HG02798 (cell line): ENCODE measurements around the gene RGS13.
A peak's percentile ranks its signal among the peaks of the same experiment; 100 is the strongest.

Experiments
- ATAC-seq: cut with Tn5 transposase; IDR thresholded peaks from one replicate; pipeline ENCODE4 v1.9.1; 2021; ENCODE audit warnings: mild to moderate bottlenecking; ENCODE audit not compliant: unreplicated experiment, poor library complexity

Gene RGS13, protein sequence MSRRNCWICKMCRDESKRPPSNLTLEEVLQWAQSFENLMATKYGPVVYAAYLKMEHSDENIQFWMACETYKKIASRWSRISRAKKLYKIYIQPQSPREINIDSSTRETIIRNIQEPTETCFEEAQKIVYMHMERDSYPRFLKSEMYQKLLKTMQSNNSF

DNA sequence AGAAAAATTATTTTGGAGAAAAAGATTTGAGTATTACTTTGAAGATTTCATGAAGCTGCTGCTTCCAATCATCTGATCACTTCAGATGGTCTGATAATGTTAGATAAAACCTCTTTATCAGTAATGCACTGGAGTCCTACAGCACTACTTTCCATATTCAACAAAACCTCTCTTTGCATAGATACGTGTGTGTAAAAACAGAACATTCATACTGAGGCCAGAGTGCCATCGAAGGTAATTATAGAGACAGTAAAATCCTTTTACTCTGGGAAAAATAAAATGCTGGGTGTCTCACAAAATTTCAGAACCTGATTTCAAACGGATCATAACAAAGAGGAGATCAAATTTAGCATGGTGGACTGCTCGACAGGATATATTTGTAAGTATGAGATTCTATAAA lies at the start of gene RGS13:
TSS of gene RGS13 (plus strand) at position 209 of the 400 bp plus-strand sequence. CDS start 8,188 bp downstream, outside the sequence.
- peak; percentile 25 for ATAC-seq

DNA sequence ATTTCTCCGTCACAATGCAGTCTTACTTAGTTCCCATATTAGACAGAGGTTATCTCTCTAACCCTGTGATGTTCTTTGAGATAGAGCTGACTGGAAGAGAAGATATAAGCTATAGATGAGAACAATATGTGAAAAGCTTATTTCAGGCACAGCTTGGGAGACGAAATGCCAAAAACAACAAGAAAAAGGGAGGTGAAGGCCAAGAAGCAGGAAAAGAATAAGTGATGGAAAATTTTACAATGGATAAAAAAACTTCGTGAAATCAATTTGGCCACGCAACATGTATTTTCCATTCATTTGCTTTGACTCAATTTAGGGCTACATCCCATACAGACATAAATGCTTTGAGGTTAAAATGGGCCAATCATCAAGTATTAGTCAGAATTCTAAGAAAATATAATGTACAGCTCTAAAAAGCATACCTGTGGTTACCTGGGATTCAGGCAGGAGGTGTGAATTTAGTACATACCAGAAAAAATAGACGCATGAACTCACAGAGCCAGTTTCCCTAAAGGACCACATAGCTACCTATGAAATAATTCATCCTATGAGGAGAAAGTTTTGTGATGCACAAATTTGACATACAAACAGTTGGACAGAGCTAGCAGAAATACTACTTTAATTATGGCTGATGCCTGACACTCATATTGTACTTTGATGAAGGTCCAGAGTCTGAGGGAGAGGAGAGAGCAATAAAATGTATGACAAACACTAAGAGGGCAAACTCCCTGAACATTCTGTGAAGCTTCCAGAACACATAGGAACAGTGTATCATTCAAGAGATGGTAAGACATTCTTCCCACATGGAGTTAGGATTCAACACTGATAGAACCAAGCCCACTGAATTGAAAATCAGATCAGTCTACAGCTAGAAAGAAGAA lies 48.3 kb upstream of the RGS13 start:
- ATAC-seq, result no peak

DNA sequence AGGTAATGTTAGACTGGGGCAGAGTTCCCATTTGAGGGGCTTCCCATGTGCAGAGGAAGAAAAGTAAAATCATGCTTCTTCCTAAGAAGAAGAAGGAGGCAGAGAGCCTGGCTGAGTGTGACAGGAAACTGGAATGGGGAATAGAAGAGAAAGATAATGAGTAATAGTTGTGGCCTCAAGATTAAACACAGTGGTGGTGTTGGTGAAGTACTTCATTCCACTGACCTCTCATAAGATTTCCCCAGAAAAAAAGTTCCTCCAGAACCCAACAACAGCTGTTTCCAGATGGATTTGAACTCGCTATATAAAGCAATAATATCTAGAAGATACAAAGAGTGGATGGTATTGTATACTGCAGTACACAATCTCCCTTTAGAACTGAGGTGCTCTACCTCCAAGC lies 47.4 kb upstream of the RGS13 start:
- no peak for ATAC-seq

- no peak for ATAC-seq
These were observed 46.1 kb upstream of the RGS13 start for GRCh38 chr1:192589813-192590212.

DNA sequence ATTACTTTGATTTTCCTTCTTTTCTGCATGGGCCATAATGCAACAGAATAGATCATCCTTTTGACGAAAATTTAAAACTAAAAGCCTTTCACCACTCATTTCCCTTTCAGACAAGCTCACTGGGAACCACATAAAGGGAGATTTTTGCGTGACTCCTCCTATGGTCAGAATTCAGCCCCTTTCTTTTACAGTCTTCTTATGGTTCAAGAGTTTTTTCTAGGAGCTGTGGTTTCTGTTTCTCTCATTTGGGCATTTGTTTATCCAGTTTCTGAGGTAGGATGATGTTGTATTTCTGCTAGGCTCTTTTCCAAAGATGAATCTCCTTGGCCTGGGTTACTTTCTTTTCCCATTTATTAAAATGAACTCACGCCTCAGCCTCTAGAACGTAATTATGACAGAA lies 43.4 kb upstream of the RGS13 start:
- no peak for ATAC-seq

DNA sequence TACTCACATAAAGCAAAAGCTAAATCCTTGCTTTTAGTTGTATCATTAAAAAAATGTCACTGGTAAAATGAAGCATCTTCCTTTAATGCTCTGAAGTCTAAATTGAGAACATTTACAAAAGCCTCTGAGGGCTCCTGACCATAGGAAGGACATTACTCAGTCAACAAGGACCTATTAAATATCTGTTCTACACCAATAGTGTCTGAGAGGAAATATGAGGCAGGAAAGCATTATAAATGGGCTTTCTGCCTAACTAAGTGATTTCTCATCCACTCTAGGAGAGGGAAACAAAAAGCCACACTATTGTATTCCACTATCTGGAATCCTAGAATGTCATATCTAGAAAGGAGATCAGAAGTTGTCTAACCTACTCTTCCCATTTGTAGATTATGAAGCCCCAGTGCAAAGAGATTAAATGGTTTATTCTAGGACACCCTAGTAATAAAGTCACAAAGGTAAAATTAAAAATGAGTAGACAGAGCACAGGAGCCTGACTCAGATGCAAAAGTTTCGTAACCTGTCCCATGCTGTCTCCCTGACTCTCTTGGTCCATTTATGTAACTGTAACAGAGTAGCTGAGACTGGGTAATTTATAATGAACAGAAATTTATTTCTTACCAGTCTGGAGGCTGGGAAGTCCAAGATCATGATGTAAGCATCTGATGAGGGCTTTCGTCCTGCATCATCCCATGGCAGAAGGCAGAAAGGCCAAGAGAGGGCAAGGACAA lies 42.8 kb upstream of the RGS13 start:
- no peak for ATAC-seq

- ATAC-seq, result no peak
These were observed 40.6 kb upstream of the RGS13 start for GRCh38 chr1:192595299-192595698.

DNA sequence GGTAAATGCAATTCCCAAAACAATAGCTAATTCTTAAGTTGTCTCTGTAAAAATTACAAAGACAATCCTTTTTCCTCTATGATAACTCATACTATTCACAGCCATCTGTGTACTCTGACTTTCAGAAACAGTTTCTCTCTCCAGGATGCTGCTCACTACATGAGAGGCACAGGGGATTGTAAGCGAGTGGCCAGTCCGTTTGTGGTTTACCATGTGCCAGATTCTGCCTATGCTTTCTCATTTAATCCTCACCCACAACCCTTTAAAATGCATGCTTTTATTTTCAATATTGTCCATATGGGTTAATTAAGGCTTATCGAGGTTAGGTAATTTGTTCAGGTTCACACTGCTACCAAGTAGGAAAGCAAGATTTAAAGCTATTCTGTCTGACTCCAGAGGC lies 37.4 kb upstream of the RGS13 start:
- ATAC-seq, result peak; percentile 30

- no peak for ATAC-seq
These were observed 35.7 kb upstream of the RGS13 start for GRCh38 chr1:192600275-192600674.

GRCh38 chr1:192601143-192601542 lies 34.8 kb upstream of the RGS13 start:
- peak; percentile 46 for ATAC-seq

DNA sequence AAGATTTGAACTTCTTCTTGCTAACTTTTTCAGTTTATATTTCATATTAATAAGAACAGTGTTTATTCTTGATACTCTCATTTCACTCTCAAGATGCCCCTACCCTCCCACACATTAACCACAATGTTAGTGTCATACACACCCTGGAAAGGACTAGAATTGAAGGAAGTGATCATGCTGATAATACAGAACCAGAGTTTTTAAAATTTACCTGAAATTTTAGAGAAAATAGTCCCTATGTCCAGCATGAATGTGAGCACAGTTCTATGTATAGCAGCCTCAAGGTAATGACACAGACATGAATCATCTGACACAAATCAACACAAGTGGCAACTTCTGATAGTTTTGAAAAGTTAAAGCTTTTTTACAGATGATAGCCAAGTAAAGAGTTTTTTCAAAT lies 34.4 kb upstream of the RGS13 start:
- ATAC-seq, result peak; percentile 34

DNA sequence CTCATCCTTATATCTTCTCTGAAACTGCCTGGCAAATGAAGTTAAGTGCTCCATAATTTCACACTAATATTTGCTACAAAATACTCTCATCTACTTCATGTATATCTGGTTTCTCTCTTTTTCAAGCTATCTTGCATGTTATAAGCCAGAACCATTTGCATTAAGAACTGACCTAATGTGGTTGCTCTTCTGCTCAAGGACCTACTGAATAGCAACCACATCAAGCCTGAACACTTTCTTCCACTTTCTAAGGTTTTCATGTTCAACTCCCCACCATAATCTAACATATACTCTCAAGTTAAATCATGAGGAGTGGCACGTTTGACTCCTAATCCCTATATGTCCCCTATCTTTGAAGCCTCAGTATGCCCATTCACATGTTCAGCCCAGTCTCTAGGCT lies 33.2 kb upstream of the RGS13 start:
- peak; percentile 37 for ATAC-seq

- ATAC-seq, result peak; percentile 2
These were observed 32.6 kb upstream of the RGS13 start for GRCh38 chr1:192603218-192603787.

DNA sequence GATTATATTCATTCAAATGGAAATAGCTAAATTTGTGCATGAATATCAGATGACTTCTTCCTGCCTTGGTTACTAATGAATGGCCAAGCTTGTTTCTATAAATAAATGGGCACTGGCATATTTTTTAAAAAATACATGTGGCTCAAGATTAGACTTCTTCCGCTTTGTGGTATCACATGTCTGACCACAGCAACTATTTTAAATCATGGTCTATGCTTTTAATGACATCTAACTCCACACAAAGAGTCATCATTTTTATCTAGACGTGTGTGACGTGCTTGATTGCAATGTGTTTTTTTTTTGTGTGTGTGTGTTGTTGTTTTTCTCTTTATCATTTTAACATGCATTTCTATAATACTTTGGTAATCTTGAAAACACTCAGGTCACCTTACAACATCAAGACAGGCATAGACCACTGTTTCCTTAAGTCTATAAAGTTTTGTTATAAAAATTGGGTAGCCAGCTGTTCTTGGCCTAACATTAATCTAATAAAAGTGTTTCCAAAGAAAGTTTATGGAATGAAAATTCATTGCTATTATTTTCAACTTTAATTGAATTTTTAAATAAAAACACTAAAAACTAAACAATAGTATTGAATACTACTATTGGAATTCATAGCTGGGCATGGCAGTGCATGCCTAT lies 30.8 kb upstream of the RGS13 start:
- ATAC-seq, result peak; percentile 24

DNA sequence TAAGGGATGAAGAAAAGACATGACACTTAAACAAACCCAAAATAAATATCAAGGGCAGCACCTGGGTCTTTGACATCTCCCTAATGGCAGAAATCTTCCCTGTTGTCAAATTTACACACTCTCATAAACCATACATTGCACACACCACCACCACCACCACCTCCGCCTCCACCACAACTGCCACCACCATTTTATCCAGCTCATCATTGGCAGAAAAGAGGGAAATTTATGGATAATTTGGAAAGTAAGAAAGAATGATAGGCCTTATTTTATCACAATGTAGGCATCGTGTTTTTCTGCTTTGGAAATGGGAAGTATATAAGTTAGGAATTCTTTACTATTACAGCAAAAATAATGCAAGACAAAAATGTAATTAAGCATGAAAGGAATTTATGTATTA lies 27.3 kb upstream of the RGS13 start:
- no peak for ATAC-seq

- ATAC-seq, result peak; percentile 97
These were observed 26.6 kb upstream of the RGS13 start for GRCh38 chr1:192609110-192610079.

- no peak for ATAC-seq
These were observed 25.6 kb upstream of the RGS13 start for GRCh38 chr1:192610112-192610889.

DNA sequence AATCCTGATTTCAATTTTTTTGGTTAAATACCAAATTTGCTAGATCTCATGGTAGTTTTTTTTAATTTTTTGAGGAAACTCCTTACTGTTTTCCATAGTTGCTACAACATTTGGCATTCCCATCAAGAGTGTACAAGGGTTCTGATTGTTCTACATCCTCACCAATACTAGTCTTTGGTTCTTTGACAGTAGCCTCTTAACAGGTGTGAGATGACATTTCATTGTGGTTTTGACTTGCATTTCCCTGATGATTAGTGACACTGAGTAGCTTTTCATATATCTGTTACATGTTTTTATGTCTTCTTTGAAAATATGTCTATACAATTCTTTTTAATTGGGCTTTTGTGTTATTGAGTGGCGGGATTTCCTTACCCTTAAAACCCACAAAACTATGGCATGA lies 20.9 kb upstream of the RGS13 start:
- ATAC-seq, result peak; percentile 88
